Right atrium auricular region (tissue), 2 donors: ENCODE results near the gene CDK16. TPM values are rescaled to one million over a fixed set of nuclear protein-coding genes. Genes with fewer than 3 reads are reported as not detected.

Experiments used
- DNase-seq: peaks from one replicate; pipeline ENCODE4 v3.0.0-alpha.2; 2019; ENCODE audit warnings: low spot score
- H3K27ac ChIP-seq, 2 donors: fragments of 200-600 bp; sonication (generic); 1 replicate in 1 of 2; 2 replicates in 1 of 2; pipeline ENCODE4 v1.5.1; 2016 to 2019
- H3K27me3 ChIP-seq, 2 donors: fragments of 200-600 bp; sonication (generic); one replicate each; pipeline versions ENCODE4 v1.5.1 to v1.6.0; 2017 to 2019
- H3K36me3 ChIP-seq: fragments of 200-600 bp; sonication (generic); one replicate; pipeline ENCODE4 v1.5.1; 2016
- H3K4me1 ChIP-seq, 2 donors: fragments of 200-600 bp; sonication (generic); one replicate each; pipeline versions ENCODE4 v1.5.1 to v1.6.0; 2017 to 2019
- H3K4me3 ChIP-seq, 2 donors: fragments of 200-600 bp; sonication (generic); 1 replicate in 1 of 2; 2 replicates in 1 of 2; pipeline ENCODE4 v1.5.1; 2017 to 2019; ENCODE audit warnings: mild to moderate bottlenecking in 1 of 2, moderate library complexity in 1 of 2
- H3K9me3 ChIP-seq, 2 donors: fragments of 200-600 bp; sonication (generic); one replicate each; pipeline ENCODE4 v1.5.1; 2019
- total RNA-seq, 2 donors: library from RNA; depleted of rRNA; stranded (reverse); fragments of >200 nt; gene quantifications; one replicate each; pipeline ENCODE4 v1.1.0, GENCODE V29; 2016
- TF ChIP-seq, protein P1 (sequence below), 2 donors: fragments of 200-600 bp; sonication (generic); IDR thresholded peaks; one replicate each; pipeline ENCODE4 v1.5.1; 2019; ENCODE audit warnings: antibody characterized with exemption in 2 of 2

The CDK16 gene
- total RNA-seq, 2 donors from 2014 or later, result 128 to 140 TPM

DNA sequence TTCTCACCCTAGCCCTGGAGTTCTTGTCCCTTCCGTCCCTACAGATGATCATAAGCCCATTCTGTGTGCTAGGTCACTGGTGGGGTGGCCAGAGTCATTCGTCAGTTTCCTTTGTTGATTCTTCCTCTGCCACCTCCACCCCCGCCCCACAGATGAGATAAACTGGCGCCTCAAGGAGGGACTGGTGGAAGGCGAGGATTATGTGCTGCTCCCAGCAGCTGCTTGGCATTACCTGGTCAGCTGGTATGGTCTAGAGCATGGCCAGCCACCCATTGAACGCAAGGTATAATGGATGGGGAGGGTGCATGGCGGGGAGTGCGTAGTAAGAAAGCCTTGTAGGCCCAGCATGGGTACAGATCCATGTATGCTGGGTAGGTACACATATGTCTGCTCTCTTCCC is 20.7 kb downstream of the CDK16 start:
- Histone ChIP-seq H3K27me3 (no peaks in the 10 kb centered on the region), H3K4me3 (no peak overlapping the region), H3K36me3 (peaks cover 37% of the 10 kb centered on the region), H3K4me1 (no peaks in the 10 kb centered on the region), H3K9me3 (no peaks in the 10 kb centered on the region), H3K27ac (no peak overlapping the region)
- TF ChIP-seq, protein P1, sequence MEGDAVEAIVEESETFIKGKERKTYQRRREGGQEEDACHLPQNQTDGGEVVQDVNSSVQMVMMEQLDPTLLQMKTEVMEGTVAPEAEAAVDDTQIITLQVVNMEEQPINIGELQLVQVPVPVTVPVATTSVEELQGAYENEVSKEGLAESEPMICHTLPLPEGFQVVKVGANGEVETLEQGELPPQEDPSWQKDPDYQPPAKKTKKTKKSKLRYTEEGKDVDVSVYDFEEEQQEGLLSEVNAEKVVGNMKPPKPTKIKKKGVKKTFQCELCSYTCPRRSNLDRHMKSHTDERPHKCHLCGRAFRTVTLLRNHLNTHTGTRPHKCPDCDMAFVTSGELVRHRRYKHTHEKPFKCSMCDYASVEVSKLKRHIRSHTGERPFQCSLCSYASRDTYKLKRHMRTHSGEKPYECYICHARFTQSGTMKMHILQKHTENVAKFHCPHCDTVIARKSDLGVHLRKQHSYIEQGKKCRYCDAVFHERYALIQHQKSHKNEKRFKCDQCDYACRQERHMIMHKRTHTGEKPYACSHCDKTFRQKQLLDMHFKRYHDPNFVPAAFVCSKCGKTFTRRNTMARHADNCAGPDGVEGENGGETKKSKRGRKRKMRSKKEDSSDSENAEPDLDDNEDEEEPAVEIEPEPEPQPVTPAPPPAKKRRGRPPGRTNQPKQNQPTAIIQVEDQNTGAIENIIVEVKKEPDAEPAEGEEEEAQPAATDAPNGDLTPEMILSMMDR (IDR thresholded peaks at IDR 0.05), result no peak
- no peak for DNase-seq

DNA sequence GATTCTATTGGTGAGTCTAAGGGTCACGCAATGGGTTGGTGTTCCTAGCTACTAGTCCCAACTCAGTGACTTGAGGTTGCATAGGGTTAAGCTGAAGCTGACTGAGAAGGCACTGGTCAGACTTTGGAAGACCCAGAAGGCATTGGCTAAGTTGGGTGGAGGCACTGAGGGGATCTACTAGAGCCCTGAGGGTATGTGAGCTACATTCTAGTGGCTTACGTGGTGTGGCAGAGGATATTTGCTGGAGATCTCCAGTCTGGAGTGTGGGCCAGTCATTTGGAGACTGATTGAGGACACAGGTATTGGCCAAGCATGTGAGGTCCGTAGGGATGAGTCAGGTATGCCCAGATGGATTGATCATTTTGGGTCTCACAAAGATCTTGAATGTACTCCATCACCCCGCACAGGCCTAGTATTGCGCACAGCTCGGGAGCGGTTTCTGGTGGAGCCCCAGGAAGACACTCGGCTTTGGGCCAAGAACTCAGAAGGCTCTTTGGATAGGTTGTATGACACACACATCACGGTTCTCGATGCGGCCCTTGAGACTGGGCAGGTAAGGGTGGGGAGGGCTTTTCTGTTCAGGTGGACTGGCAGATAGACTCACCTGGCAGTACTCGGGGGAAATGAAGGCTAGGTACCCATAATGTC is 21.5 kb downstream of the CDK16 start:
- Histone ChIP-seq H3K27ac (no peak overlapping the region), H3K4me3 (no peak overlapping the region), H3K9me3 (no peaks in the 10 kb centered on the region), H3K36me3 (peaks cover 45% of the 10 kb centered on the region), H3K4me1 (no peaks in the 10 kb centered on the region), H3K27me3 (no peaks in the 10 kb centered on the region)
- TF ChIP-seq, protein P1 (IDR thresholded peaks at IDR 0.05), result no peak
- no peak for DNase-seq

DNA sequence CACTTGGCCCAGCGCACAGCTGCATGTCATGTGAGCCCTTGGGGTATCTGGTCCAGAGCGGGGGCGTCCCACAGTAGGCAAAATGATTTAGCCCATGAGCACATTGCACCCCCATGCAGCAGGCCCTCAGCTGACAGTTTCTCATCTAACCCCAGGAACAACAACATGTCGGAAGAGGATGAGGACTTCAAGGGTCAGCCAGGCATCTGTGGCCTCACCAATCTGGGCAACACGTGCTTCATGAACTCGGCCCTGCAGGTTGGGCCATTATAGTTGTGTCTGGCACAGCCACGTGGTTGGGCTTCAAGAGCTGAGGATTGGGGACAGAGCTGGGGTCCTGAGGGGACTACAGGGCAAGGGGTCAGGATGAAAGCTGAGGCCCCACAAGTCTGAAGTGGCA is 22.1 kb downstream of the CDK16 start:
- no peak overlapping the region for H3K4me3 ChIP-seq
- H3K27me3 ChIP-seq, result no peaks in the 10 kb centered on the region
- H3K36me3 ChIP-seq, result peaks cover 49% of the 10 kb centered on the region
- no peaks in the 10 kb centered on the region for H3K9me3 ChIP-seq
- no peaks in the 10 kb centered on the region for H3K4me1 ChIP-seq
- no peak overlapping the region for H3K27ac ChIP-seq
- no peak for DNase-seq
- TF ChIP-seq, protein P1 (IDR thresholded peaks at IDR 0.05), result no peak

DNA sequence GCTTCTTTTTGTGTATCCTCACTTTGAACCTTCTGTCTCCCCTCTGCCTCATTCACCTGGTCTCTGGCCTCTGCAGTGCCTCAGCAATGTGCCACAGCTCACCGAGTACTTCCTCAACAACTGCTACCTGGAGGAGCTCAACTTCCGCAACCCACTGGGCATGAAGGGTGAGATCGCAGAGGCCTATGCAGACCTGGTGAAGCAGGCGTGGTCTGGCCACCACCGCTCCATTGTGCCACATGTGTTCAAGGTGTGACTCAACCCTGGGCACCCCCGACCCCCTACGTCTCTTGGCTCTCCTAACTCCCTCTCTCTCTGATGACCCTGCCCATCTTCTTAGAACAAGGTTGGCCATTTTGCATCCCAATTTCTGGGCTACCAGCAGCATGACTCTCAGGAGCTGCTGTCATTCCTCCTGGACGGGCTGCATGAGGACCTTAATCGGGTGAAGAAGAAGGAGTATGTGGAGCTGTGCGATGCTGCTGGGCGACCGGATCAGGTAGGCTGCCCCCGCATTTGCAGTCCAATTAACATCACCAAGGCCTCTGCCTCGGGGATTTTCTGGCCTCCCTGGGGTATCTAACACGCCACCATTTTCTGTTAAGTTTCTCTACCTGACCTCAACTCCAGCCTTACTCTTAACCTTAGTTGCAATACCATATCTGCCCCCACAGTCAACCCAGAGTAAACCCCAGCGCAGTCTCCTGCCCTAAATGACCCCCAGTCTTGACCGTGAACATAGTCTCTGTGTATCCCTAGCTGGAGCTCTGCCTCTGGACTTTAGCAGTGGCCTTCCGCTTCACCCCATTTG is 22.9 kb downstream of the CDK16 start:
- DNase-seq, result no peak
- TF ChIP-seq, protein P1 (IDR thresholded peaks at IDR 0.05), result no peak
- Histone ChIP-seq H3K27ac (no peak overlapping the region), H3K27me3 (no peaks in the 10 kb centered on the region), H3K9me3 (no peaks in the 10 kb centered on the region), H3K36me3 (peaks cover 54% of the 10 kb centered on the region), H3K4me1 (no peaks in the 10 kb centered on the region), H3K4me3 (no peak overlapping the region)

DNA sequence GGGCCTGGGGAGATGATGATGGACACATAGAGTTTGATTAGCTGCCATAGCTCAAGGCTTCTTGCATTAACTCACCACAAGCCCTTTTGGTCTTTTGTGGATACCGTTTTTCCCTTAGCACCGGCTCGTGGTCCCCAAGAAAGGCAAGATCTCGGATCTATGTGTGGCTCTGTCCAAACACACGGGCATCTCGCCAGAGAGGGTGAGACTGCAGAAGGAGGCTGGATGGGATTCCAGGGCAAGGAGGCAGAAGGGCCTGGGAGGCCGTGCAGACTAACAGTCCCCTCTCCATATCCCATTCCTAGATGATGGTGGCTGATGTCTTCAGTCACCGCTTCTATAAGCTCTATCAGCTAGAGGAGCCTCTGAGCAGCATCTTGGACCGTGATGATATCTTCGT is 23.8 kb downstream of the CDK16 start:
- no peaks in the 10 kb centered on the region for H3K27me3 ChIP-seq
- H3K4me1 ChIP-seq, result no peaks in the 10 kb centered on the region
- H3K36me3 ChIP-seq, result peaks cover 54% of the 10 kb centered on the region
- no peaks in the 10 kb centered on the region for H3K9me3 ChIP-seq
- TF ChIP-seq, protein P1 (IDR thresholded peaks at IDR 0.05), result no peak
- no peak for DNase-seq
- no peak overlapping the region for H3K4me3 ChIP-seq
- H3K27ac ChIP-seq, result no peak overlapping the region
